HepG2 (cell line): ENCODE results near the gene RUFY2. TPM values are rescaled to one million over a fixed set of nuclear protein-coding genes. Genes with fewer than 3 reads are reported as not detected.
A peak's percentile ranks its signal among the peaks of the same experiment; 100 is the strongest.

Source experiments
- AGO2 ChIP-seq: fragments of 200-400 bp; formaldehyde crosslinking; optimal IDR thresholded peaks from 2 replicates; pipeline ENCODE3; 2017; ENCODE audit warnings: mild to moderate bottlenecking, low read depth, low read length, moderate library complexity
- BRF2 ChIP-seq: sonication (generic); formaldehyde crosslinking; IDR thresholded peaks from 2 replicates; pipeline ENCODE4 v1.8.1; 2022; ENCODE audit warnings: mild to moderate bottlenecking, missing genetic modification reagents
- CBX2 ChIP-seq, 2 experiments: fragments of 200-600 bp in 1 of 2; sonication (generic); formaldehyde crosslinking in 1 of 2; IDR thresholded peaks; 2 replicates each; pipeline versions ENCODE4 v1.7.0 to v1.8.1; 2018 to 2022; ENCODE audit warnings: low read depth in 2 of 2, low read length in 1 of 2, mild to moderate bottlenecking in 1 of 2, missing genetic modification reagents in 1 of 2
- CC2D1A ChIP-seq: sonication (generic); formaldehyde crosslinking; IDR thresholded peaks from 2 replicates; pipeline ENCODE4 v1.8.1; 2023; ENCODE audit warnings: mild to moderate bottlenecking, missing genetic modification reagents
- HNRNPL ChIP-seq: fragments of 200-400 bp; formaldehyde crosslinking; IDR thresholded peaks from 2 replicates; pipeline ENCODE4 v1.6.1; 2017; ENCODE audit warnings: mild to moderate bottlenecking, low read depth, low read length
- HNRNPLL ChIP-seq: fragments of 200-400 bp; formaldehyde crosslinking; IDR thresholded peaks from 2 replicates; pipeline ENCODE4 v1.6.1; 2017; ENCODE audit warnings: mild to moderate bottlenecking, low read depth, low read length; ENCODE audit not compliant: poor library complexity, severe bottlenecking
- KLF12 ChIP-seq: sonication (generic); formaldehyde crosslinking; IDR thresholded peaks from 2 replicates; pipeline ENCODE4 v1.4.0; 2020; ENCODE audit warnings: missing genetic modification reagents, borderline replicate concordance
- PHF20 ChIP-seq: sonication (generic); formaldehyde crosslinking; IDR thresholded peaks from 2 replicates; pipeline ENCODE4 v1.5.0; 2020; ENCODE audit warnings: mild to moderate bottlenecking, missing genetic modification reagents
- SMYD3 ChIP-seq: sonication (generic); formaldehyde crosslinking; IDR thresholded peaks from 2 replicates; pipeline ENCODE4 v1.8.1; 2023; ENCODE audit warnings: mild to moderate bottlenecking, missing genetic modification reagents
- SOX6 ChIP-seq, 2 experiments: fragments of 450-650 bp in 1 of 2; sonication (generic) in 1 of 2; formaldehyde crosslinking in 1 of 2; IDR thresholded peaks; 2 replicates each; pipeline versions ENCODE4 v1.4.0 to v1.6.1; 2017 to 2020; ENCODE audit warnings: antibody characterized with exemption in 1 of 2, mild to moderate bottlenecking in 1 of 2, missing genetic modification reagents in 1 of 2
- SP140L ChIP-seq: sonication (generic); formaldehyde crosslinking; IDR thresholded peaks from 2 replicates; pipeline ENCODE4 v1.4.0; 2020; ENCODE audit warnings: missing genetic modification reagents, borderline replicate concordance
- TCF7L2 ChIP-seq: IDR thresholded peaks from 2 replicates; pipeline ENCODE4 v1.6.1; 2011; ENCODE audit warnings: mild to moderate bottlenecking, low read depth, low read length, moderate library complexity
- XRCC5 ChIP-seq: fragments of 200-400 bp; formaldehyde crosslinking; optimal IDR thresholded peaks from 2 replicates; pipeline ENCODE3; 2017; ENCODE audit warnings: mild to moderate bottlenecking, low read length
- ZBTB7A ChIP-seq: sonication (generic); formaldehyde crosslinking; IDR thresholded peaks from 2 replicates; pipeline ENCODE4 v1.8.0; 2022; ENCODE audit warnings: mild to moderate bottlenecking, missing genetic modification reagents
- ZFP1 ChIP-seq: IDR thresholded peaks from 2 replicates; pipeline ENCODE4 v1.6.1; 2016
- ZFP36 ChIP-seq: fragments of 150-350 bp; IDR thresholded peaks from 2 replicates; pipeline ENCODE4 v1.6.1; 2018; ENCODE audit warnings: borderline replicate concordance, low read length, low read depth; ENCODE audit not compliant: partially characterized antibody
- ZNF160 ChIP-seq: sonication (generic); formaldehyde crosslinking; IDR thresholded peaks from 2 replicates; pipeline ENCODE4 v1.8.0; 2022; ENCODE audit warnings: mild to moderate bottlenecking, inconsistent platforms, missing genetic modification reagents
- ZNF253 ChIP-seq: sonication (generic); formaldehyde crosslinking; IDR thresholded peaks from 2 replicates; pipeline ENCODE4 v1.8.0; 2022; ENCODE audit warnings: mild to moderate bottlenecking, missing genetic modification reagents, borderline replicate concordance
- ZNF263 ChIP-seq: sonication (generic); formaldehyde crosslinking; IDR thresholded peaks from 2 replicates; pipeline ENCODE4 v1.4.0; 2020; ENCODE audit warnings: missing genetic modification reagents
- ZNF432 ChIP-seq: sonication (generic); formaldehyde crosslinking; IDR thresholded peaks from 2 replicates; pipeline ENCODE4 v1.5.0; 2020; ENCODE audit warnings: missing genetic modification reagents, mild to moderate bottlenecking, borderline replicate concordance
- ZNF558 ChIP-seq: sonication (generic); formaldehyde crosslinking; IDR thresholded peaks from 2 replicates; pipeline ENCODE4 v1.9.0; 2022; ENCODE audit warnings: mild to moderate bottlenecking, missing genetic modification reagents, borderline replicate concordance
- ZNF605 ChIP-seq: sonication (generic); formaldehyde crosslinking; IDR thresholded peaks from 2 replicates; pipeline ENCODE4 v1.8.0; 2022; ENCODE audit warnings: mild to moderate bottlenecking, missing genetic modification reagents
- ZNF652 ChIP-seq: IDR thresholded peaks from 2 replicates; pipeline ENCODE4 v1.6.1; 2016; ENCODE audit warnings: low read depth, borderline replicate concordance
- ZNF670 ChIP-seq: sonication (generic); formaldehyde crosslinking; IDR thresholded peaks from 2 replicates; pipeline ENCODE4 v1.8.0; 2022; ENCODE audit warnings: mild to moderate bottlenecking, missing genetic modification reagents, borderline replicate concordance
- ZNF777 ChIP-seq: sonication (generic); formaldehyde crosslinking; IDR thresholded peaks from 2 replicates; pipeline ENCODE4 v1.4.0; 2020; ENCODE audit warnings: missing genetic modification reagents
- polyA plus RNA-seq, 8 experiments: library from polyadenylated mRNA; depleted of rRNA in 3 of 8; stranded (reverse) in 7 of 8; unstranded in 1 of 8; fragments of >200 nt; fragmentation: Illumina TruSeq in 4 of 8; extraction: Trizol in 4 of 8; gene quantifications; 2 replicates each; pipeline versions ENCODE4 v1.2.1 to v1.2.3, GENCODE V29; 2011 to 2016; ENCODE audit warnings: low read depth in 4 of 8, missing spikeins in 1 of 8, mixed read lengths in 1 of 8; ENCODE audit not compliant: insufficient read depth in 1 of 8
- total RNA-seq, 5 experiments: library from RNA; depleted of rRNA; stranded (reverse); fragments of >200 nt; fragmentation: Illumina TruSeq; extraction: Trizol; gene quantifications; 2 replicates each; pipeline ENCODE4 v1.2.3, GENCODE V29; 2016; ENCODE audit warnings: low read depth in 1 of 5
- TF ChIP-seq, protein P1 (sequence below): sonication (generic); formaldehyde crosslinking; IDR thresholded peaks from 2 replicates; pipeline ENCODE4 v1.5.1; 2020; ENCODE audit warnings: mild to moderate bottlenecking, moderate library complexity, missing genetic modification reagents
- TF ChIP-seq, protein P2 (sequence below): sonication (generic); formaldehyde crosslinking; IDR thresholded peaks from 2 replicates; pipeline ENCODE4 v1.8.0; 2022; ENCODE audit warnings: missing genetic modification reagents, mild to moderate bottlenecking, borderline replicate concordance

Gene RUFY2
- total and polyA plus RNA-seq, 2 of the 13 experiments (the other 11 are each of a cell fraction or from before 2014, with no cell fraction given), result 10.1 to 16.1 TPM

DNA sequence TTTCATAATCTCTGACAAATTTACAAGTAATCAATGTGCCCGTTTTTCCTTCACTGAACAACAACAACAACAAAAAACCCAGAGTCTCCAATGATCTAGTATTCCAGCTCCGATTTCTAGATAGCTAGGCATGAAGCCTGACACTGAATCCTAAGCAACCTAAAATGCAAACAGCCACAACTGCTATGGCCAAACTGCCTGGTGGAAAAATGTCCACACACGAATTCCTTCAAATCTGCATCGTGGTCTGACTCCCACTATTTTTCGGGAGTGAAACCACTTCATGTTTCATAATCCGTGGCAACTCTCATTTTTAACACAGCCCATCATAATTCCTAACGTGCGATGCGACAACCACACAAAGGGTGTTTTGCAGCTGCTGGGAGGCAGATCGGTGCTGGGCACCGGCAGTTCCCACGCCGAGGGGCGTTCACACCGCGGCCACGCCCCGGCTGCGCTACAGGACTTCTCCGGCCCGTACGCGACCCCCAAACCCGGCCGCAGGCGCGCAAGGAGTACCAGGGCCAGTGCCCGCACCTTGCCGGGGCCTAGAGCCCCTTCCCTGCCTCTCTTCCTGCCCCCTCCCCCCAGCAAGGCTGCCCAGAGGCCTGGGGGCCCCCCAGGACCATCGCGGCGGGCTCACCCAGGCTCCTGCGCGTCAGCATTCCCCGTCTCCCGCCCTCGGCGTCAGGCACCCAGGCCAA lies 814 bp downstream of the RUFY2 start (continued):
- no peak for TF ChIP-seq BRF2
- TF ChIP-seq AGO2, result no peak
- TF ChIP-seq, protein P1, sequence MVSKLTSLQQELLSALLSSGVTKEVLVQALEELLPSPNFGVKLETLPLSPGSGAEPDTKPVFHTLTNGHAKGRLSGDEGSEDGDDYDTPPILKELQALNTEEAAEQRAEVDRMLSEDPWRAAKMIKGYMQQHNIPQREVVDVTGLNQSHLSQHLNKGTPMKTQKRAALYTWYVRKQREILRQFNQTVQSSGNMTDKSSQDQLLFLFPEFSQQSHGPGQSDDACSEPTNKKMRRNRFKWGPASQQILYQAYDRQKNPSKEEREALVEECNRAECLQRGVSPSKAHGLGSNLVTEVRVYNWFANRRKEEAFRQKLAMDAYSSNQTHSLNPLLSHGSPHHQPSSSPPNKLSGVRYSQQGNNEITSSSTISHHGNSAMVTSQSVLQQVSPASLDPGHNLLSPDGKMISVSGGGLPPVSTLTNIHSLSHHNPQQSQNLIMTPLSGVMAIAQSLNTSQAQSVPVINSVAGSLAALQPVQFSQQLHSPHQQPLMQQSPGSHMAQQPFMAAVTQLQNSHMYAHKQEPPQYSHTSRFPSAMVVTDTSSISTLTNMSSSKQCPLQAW (CRISPR knock-in tag), result no peak
- TF ChIP-seq, protein P2, sequence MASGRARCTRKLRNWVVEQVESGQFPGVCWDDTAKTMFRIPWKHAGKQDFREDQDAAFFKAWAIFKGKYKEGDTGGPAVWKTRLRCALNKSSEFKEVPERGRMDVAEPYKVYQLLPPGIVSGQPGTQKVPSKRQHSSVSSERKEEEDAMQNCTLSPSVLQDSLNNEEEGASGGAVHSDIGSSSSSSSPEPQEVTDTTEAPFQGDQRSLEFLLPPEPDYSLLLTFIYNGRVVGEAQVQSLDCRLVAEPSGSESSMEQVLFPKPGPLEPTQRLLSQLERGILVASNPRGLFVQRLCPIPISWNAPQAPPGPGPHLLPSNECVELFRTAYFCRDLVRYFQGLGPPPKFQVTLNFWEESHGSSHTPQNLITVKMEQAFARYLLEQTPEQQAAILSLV (CRISPR knock-in tag), result no peak
- TF ChIP-seq ZNF558 (CRISPR knock-in tag), result peak; percentile 47; the same call in 1 of the 2 replicates
- TF ChIP-seq ZFP36, result no peak
- TF ChIP-seq TCF7L2, result no peak
- TF ChIP-seq ZNF777, result 0 out of 2 replicates have a peak, but pooled peaks have one; percentile 45
- no peak for TF ChIP-seq SOX6 (IDR thresholded peaks at IDR 0.05)
- TF ChIP-seq SOX6 (CRISPR knock-in tag; IDR thresholded peaks at IDR 0.05), result peak; percentile 22; the same call in 1 of the 2 replicates
- no peak for TF ChIP-seq ZBTB7A (CRISPR knock-in tag)
- TF ChIP-seq ZNF160 (CRISPR knock-in tag), result no peak
- TF ChIP-seq ZNF432, result no peak
- TF ChIP-seq ZNF253, result no peak
- TF ChIP-seq PHF20 (CRISPR knock-in tag), result peak; percentile 42; the same call in 1 of the 2 replicates
- no peak; the same call in 1 of the 2 replicates for TF ChIP-seq SMYD3 (CRISPR knock-in tag)
- no peak for TF ChIP-seq CC2D1A (CRISPR knock-in tag)
- peak; percentile 10; the same call in 1 of the 2 replicates for TF ChIP-seq ZNF670 (CRISPR knock-in tag)
- no peak for TF ChIP-seq SP140L
- peak; percentile 59 for TF ChIP-seq ZNF605 (CRISPR knock-in tag)
- TF ChIP-seq ZNF652 (CRISPR knock-in tag), result peak; percentile 70
- TF ChIP-seq ZFP1 (CRISPR knock-in tag), result no peak
- peak; percentile 16; the same call in 1 of the 2 replicates for TF ChIP-seq KLF12
- TF ChIP-seq CBX2 (IDR thresholded peaks at IDR 0.05; ENCODE audit: low read depth, low read length), result no peak
- no peak for TF ChIP-seq CBX2 (CRISPR knock-in tag; IDR thresholded peaks at IDR 0.05; ENCODE audit: low read depth)
- TF ChIP-seq ZNF263 (CRISPR knock-in tag), result no peak
- peak; percentile 22 for TF ChIP-seq XRCC5
- peak; percentile 30 for TF ChIP-seq HNRNPLL
- TF ChIP-seq HNRNPL, result 0 out of 2 replicates have a peak, but pooled peaks have one; percentile 57
